ENCODE measurements around the gene SCAF1.

The SCAF1 gene

GRCh38 chr19:49658566-49659442 lies 16.8 kb downstream of the SCAF1 start:
- H3K36me3 ChIP-seq (ENCODE audit: insufficient read depth, low read length), result peaks cover 17% of the 10 kb centered on the region
- no peaks in the 10 kb centered on the region for H3K4me1 ChIP-seq (ENCODE audit: insufficient read depth, low read length)
- no peaks in the 10 kb centered on the region for H3K9me3 ChIP-seq (ENCODE audit: control insufficient read depth, insufficient read depth, low read length)
- H3K9ac ChIP-seq (ENCODE audit: low read depth, low read length), result no peak overlapping the region

- H3K36me3 ChIP-seq (ENCODE audit: insufficient read depth, low read length), result peaks cover 17% of the 10 kb centered on the region
- no peak overlapping the region for H3K9ac ChIP-seq (ENCODE audit: low read depth, low read length)
- no peaks in the 10 kb centered on the region for H3K4me1 ChIP-seq (ENCODE audit: insufficient read depth, low read length)
- no peaks in the 10 kb centered on the region for H3K9me3 ChIP-seq (ENCODE audit: control insufficient read depth, insufficient read depth, low read length)
Measured at GRCh38 chr19:49660338-49660961, 18.4 kb downstream of the SCAF1 start.

- H3K9me3 ChIP-seq (ENCODE audit: control insufficient read depth, insufficient read depth, low read length), result no peaks in the 10 kb centered on the region
- no peaks in the 10 kb centered on the region; the same call in 1 of the 2 replicates for H3K4me1 ChIP-seq (ENCODE audit: insufficient read depth, low read length)
- no peak overlapping the region for H3K9ac ChIP-seq (ENCODE audit: low read depth, low read length)
- peaks cover 17% of the 10 kb centered on the region for H3K36me3 ChIP-seq (ENCODE audit: insufficient read depth, low read length)
Measured at GRCh38 chr19:49662011-49662410, 20.0 kb downstream of the SCAF1 start.

- peaks cover 14% of the 10 kb centered on the region for H3K36me3 ChIP-seq (ENCODE audit: insufficient read depth, low read length)
- H3K9me3 ChIP-seq (ENCODE audit: control insufficient read depth, insufficient read depth, low read length), result no peaks in the 10 kb centered on the region
- no peaks in the 10 kb centered on the region; the same call in 1 of the 2 replicates for H3K4me1 ChIP-seq (ENCODE audit: insufficient read depth, low read length)
- H3K9ac ChIP-seq (ENCODE audit: low read depth, low read length), result no peak overlapping the region
Measured at GRCh38 chr19:49663224-49663623, 21.2 kb downstream of the SCAF1 start.

- no peaks in the 10 kb centered on the region for H3K9me3 ChIP-seq (ENCODE audit: control insufficient read depth, insufficient read depth, low read length)
- H3K9ac ChIP-seq (ENCODE audit: low read depth, low read length), result peak overlapping the region; percentile 95
- H3K36me3 ChIP-seq (ENCODE audit: insufficient read depth, low read length), result peaks cover 6% of the 10 kb centered on the region
Measured at GRCh38 chr19:49664171-49665035, 22.4 kb downstream of the SCAF1 start.

GRCh38 chr19:49665036-49665350 lies 23.0 kb downstream of the SCAF1 start:
- no peaks in the 10 kb centered on the region; the same call in 1 of the 2 replicates for H3K4me1 ChIP-seq (ENCODE audit: insufficient read depth, low read length)
- H3K9me3 ChIP-seq (ENCODE audit: control insufficient read depth, insufficient read depth, low read length), result no peaks in the 10 kb centered on the region
- H3K9ac ChIP-seq (ENCODE audit: low read depth, low read length), result peak overlapping the region; percentile 95
- H3K36me3 ChIP-seq (ENCODE audit: insufficient read depth, low read length), result peaks cover 3% of the 10 kb centered on the region; the same call in 1 of the 2 replicates

More at GRCh38 chr19:49664171-49665035, 22.4 kb downstream of the SCAF1 start:
- no peaks in the 10 kb centered on the region; the same call in 1 of the 2 replicates for H3K4me1 ChIP-seq (ENCODE audit: insufficient read depth, low read length)

- peak within 1 kb of the TSS; percentile 95 for H3K9ac ChIP-seq (ENCODE audit: low read depth, low read length)
- H3K9me3 ChIP-seq (ENCODE audit: control insufficient read depth, insufficient read depth, low read length), result no peaks in the 10 kb centered on the region
- H3K4me1 ChIP-seq (ENCODE audit: insufficient read depth, low read length), result no peaks in the 10 kb centered on the region; the same call in 1 of the 2 replicates
- H3K36me3 ChIP-seq (ENCODE audit: insufficient read depth, low read length), result peaks cover under 1% of the 10 kb centered on the region; the same call in 1 of the 2 replicates
Measured at GRCh38 chr19:49665351-49666119, 23.5 kb downstream of the SCAF1 start, which contains the start of the genes BCL2L12 and IRF3. BCL2L12 (plus strand) TSS chr19:49665933; CDS start chr19:49666693, 760 bp downstream. IRF3 (minus strand) TSS chr19:49665857; CDS start chr19:49664838, 1,019 bp downstream.

GRCh38 chr19:49666120-49666444 lies 24.1 kb downstream of the SCAF1 start:
- no peaks in the 10 kb centered on the region for H3K9me3 ChIP-seq (ENCODE audit: control insufficient read depth, insufficient read depth, low read length)
- H3K4me1 ChIP-seq (ENCODE audit: insufficient read depth, low read length), result no peaks in the 10 kb centered on the region; the same call in 1 of the 2 replicates
- peak overlapping the region; percentile 95 for H3K9ac ChIP-seq (ENCODE audit: low read depth, low read length)
- H3K36me3 ChIP-seq (ENCODE audit: insufficient read depth, low read length), result no peaks in the 10 kb centered on the region

- no peaks in the 10 kb centered on the region for H3K36me3 ChIP-seq (ENCODE audit: insufficient read depth, low read length)
Measured at GRCh38 chr19:49667473-49667872, 25.5 kb downstream of the SCAF1 start.

GRCh38 chr19:49669516-49669915 lies 27.5 kb downstream of the SCAF1 start:
- Histone ChIP-seq H3K9ac (ENCODE audit: low read depth, low read length) (no peak overlapping the region), H3K9me3 (ENCODE audit: control insufficient read depth, insufficient read depth, low read length) (no peaks in the 10 kb centered on the region), H3K36me3 (ENCODE audit: insufficient read depth, low read length) (peaks cover 3% of the 10 kb centered on the region; the same call in 1 of the 2 replicates), H3K4me1 (ENCODE audit: insufficient read depth, low read length) (no peaks in the 10 kb centered on the region; the same call in 1 of the 2 replicates)

More at GRCh38 chr19:49667473-49667872, 25.5 kb downstream of the SCAF1 start:
- Histone ChIP-seq H3K9me3 (ENCODE audit: control insufficient read depth, insufficient read depth, low read length) (no peaks in the 10 kb centered on the region), H3K9ac (ENCODE audit: low read depth, low read length) (no peak overlapping the region; the same call in 1 of the 2 replicates), H3K4me1 (ENCODE audit: insufficient read depth, low read length) (no peaks in the 10 kb centered on the region; the same call in 1 of the 2 replicates)

GRCh38 chr19:49672131-49672919 lies 30.3 kb downstream of the SCAF1 start:
- H3K36me3 ChIP-seq (ENCODE audit: insufficient read depth, low read length), result peaks cover 3% of the 10 kb centered on the region; the same call in 1 of the 2 replicates
- peak overlapping the region; percentile 36 for H3K9ac ChIP-seq (ENCODE audit: low read depth, low read length)
- H3K4me1 ChIP-seq (ENCODE audit: insufficient read depth, low read length), result peaks cover 3% of the 10 kb centered on the region
- no peaks in the 10 kb centered on the region for H3K9me3 ChIP-seq (ENCODE audit: control insufficient read depth, insufficient read depth, low read length)

- peaks cover 16% of the 10 kb centered on the region for H3K4me1 ChIP-seq (ENCODE audit: insufficient read depth, low read length)
- H3K9me3 ChIP-seq (ENCODE audit: control insufficient read depth, insufficient read depth, low read length), result no peaks in the 10 kb centered on the region
- peak overlapping the region; percentile 100 for H3K9ac ChIP-seq (ENCODE audit: low read depth, low read length)
- H3K36me3 ChIP-seq (ENCODE audit: insufficient read depth, low read length), result peaks cover 3% of the 10 kb centered on the region; the same call in 1 of the 2 replicates
Measured at GRCh38 chr19:49676136-49676783, 34.3 kb downstream of the SCAF1 start.
